ENCODE data around the gene MYOG. TPM values are rescaled to one million over a fixed set of nuclear protein-coding genes. Genes with fewer than 3 reads are reported as not detected.

MYOG gene
- not detected for total RNA-seq

- H3K9me3 Mint-ChIP-seq: no peaks in the 10 kb centered on the region
- no peak within 1 kb of the TSS for H3K27ac Mint-ChIP-seq
- no peak within 1 kb of the TSS for H3K4me3 Mint-ChIP-seq
- peaks cover 0 to 3% of the 10 kb centered on the region in 2 donors for H3K4me1 Mint-ChIP-seq (ENCODE audit: low read depth in 2 of 2)
- peaks cover 15 to 20% of the 10 kb centered on the region in 2 donors for H3K27me3 Mint-ChIP-seq
- H3K36me3 Mint-ChIP-seq: no peaks in the 10 kb centered on the region
- DNase-seq (ENCODE audit: low spot score) (peak; percentile 59), ATAC-seq (no peak)
These were observed at the start of gene MYOG for GRCh38 chr1:203085528-203086406. Gene MYOG, minus strand, starts transcription at chr1:203086012. Its CDS starts 51 bp downstream, at chr1:203085961.

DNA sequence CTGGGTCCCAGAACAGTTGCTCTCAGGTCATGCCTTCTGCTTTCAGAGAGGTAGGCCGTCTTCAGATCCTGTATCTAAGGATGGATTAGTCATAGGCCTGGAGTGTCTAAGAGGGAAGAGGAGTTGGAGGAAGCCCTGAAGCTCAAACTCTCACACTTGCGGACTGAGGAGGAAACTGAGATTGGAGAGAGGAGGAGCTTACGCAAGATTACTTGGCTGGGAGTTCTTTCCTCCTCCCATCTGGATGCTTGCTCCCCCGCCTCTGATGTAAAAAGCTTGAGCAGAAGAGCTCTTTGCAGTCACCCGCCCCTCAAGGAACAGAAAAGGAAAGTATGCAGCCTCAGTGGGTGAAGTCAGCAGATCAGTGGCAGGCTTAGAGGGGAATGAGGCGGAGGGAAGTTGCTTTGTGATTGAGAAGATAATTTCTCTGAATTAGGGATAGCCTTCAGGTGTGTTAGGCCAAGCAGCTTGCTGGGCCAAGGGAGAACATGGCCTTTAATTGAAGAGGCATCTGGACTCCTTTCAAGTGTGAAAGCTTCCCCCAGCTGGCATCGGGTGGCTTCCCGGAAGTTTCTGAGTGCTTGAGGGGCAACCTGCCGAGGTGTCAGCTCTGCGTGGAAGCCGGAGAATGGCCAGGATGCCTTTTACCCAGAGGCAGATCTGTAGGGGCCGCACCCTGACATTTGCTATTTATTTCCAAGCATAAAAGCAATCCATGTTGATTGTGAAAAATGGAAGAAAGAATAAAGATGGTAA is 48.3 kb upstream of the MYOG start:
- Mint-ChIP-seq H3K27me3 (peaks cover 14 to 17% of the 10 kb centered on the region in 2 donors), H3K36me3 (no peaks in the 10 kb centered on the region), H3K9me3 (no peaks in the 10 kb centered on the region), H3K4me1 (ENCODE audit: low read depth in 2 of 2) (peaks cover 4 to 6% of the 10 kb centered on the region in 2 donors), H3K4me3 (no peak overlapping the region), H3K27ac (no peak overlapping the region)
- ATAC-seq (no peak), DNase-seq (ENCODE audit: low spot score) (no peak)

- Mint-ChIP-seq H3K4me3 (no peak overlapping the region), H3K4me1 (ENCODE audit: low read depth in 2 of 2) (peaks cover 4 to 12% of the 10 kb centered on the region in 2 donors), H3K36me3 (no peaks in the 10 kb centered on the region), H3K27me3 (peaks cover 23 to 25% of the 10 kb centered on the region in 2 donors), H3K27ac (no peak overlapping the region), H3K9me3 (no peaks in the 10 kb centered on the region)
- DNase-seq (ENCODE audit: low spot score) (no peak), ATAC-seq (no peak)
These were observed 45.9 kb upstream of the MYOG start for GRCh38 chr1:203131548-203132200.

GRCh38 chr1:203130358-203130985 is 44.7 kb upstream of the MYOG start:
- DNase-seq (ENCODE audit: low spot score): no peak
- H3K27me3 Mint-ChIP-seq: peaks cover 33% of the 10 kb centered on the region in 2 donors
- H3K4me1 Mint-ChIP-seq (ENCODE audit: low read depth in 2 of 2): peaks cover 0 to 9% of the 10 kb centered on the region in 2 donors
- no peak for ATAC-seq
- no peaks in the 10 kb centered on the region for H3K9me3 Mint-ChIP-seq
- no peak overlapping the region for H3K4me3 Mint-ChIP-seq
- no peak overlapping the region for H3K27ac Mint-ChIP-seq
- H3K36me3 Mint-ChIP-seq: no peaks in the 10 kb centered on the region

DNA sequence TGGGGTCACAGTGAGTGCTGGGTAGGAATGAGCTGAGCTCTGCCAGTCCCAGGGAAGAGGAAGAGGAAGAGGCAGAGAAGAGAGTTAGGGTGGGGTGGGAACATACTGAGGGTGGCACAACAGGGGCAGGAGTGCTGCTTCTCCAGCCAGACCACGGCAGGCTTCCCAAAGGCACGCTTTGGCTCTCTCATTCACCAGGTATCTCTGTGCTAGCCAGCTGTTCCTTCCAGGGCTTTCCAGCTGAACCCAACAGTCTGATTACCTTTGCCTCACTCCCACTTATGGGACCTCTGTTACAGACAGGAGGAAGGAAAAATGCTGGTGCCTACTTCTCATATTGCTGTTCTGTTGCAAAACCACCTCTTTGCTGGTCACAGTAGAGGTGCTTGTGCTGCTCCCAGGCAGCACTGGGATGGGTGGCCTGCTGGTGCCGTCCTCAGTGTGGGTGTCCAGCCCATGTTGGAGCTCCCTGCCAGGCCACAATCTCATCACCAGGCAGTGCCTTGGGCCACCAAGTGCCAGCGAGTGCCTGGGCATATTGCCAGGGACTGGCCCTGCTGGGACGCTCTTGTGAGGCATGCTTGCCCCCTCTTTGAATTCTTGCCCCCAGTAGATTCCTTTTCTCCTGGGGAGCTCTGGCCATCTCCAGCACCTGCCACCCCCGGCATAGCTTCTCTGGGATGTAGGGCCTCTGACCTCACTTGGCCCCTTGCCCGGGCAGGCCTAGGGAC is 43.9 kb upstream of the MYOG start:
- no peak for DNase-seq (ENCODE audit: low spot score)

GRCh38 chr1:203128716-203129500 is 43.1 kb upstream of the MYOG start:
- Mint-ChIP-seq H3K4me3 (no peak overlapping the region), H3K9me3 (no peaks in the 10 kb centered on the region), H3K4me1 (ENCODE audit: low read depth in 2 of 2) (peaks cover 0 to 9% of the 10 kb centered on the region in 2 donors), H3K27me3 (peaks cover 41 to 45% of the 10 kb centered on the region in 2 donors), H3K36me3 (no peaks in the 10 kb centered on the region), H3K27ac (no peak overlapping the region)
- DNase-seq (ENCODE audit: low spot score) (no peak), ATAC-seq (no peak)

More for the DNA sequence above, 43.9 kb upstream of the MYOG start:
- peaks cover 36 to 39% of the 10 kb centered on the region in 2 donors for H3K27me3 Mint-ChIP-seq
- ATAC-seq: no peak
- no peak overlapping the region for H3K4me3 Mint-ChIP-seq
- H3K4me1 Mint-ChIP-seq (ENCODE audit: low read depth in 2 of 2): peaks cover 0 to 9% of the 10 kb centered on the region in 2 donors
- H3K9me3 Mint-ChIP-seq: no peaks in the 10 kb centered on the region
- H3K36me3 Mint-ChIP-seq: no peaks in the 10 kb centered on the region
- no peak overlapping the region for H3K27ac Mint-ChIP-seq

GRCh38 chr1:203128431-203128715 is 42.6 kb upstream of the MYOG start:
- H3K4me3 Mint-ChIP-seq: no peak overlapping the region
- no peak for DNase-seq (ENCODE audit: low spot score)
- H3K27me3 Mint-ChIP-seq: peaks cover 45 to 50% of the 10 kb centered on the region in 2 donors

DNA sequence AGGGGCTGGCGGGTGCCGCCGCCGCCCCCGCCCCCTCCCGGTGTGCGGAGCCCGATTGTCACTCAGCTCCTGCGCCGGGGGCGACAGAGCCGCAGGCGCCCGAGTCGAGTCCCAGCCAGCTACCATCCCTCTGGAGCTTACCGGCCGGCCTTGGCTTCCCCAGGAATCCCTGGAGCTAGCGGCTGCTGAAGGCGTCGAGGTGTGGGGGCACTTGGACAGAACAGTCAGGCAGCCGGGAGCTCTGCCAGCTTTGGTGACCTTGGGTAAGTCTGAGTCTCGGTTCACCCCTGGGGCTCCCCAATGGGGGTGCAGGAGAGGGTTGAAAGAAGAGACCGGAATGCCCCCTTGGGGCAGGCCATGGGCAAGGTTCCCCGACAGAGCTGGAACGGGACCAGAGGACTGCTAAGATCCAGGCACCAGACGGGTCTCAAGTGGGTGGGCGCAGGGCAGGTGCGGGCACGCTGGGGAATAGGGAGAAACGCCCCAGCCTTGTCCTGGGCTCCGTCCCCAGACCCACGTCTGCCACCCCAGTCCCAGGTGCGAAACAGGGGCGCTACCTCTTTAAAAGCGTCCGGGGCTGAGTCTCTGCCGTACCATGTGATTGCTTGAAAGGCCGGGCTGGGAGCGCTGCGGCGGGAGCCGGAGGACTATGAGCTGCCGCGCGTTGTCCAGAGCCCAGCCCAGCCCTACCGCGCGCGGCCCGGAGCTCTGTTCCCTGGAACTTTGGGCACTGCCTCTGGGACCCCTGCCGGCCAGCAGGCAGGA is 42.0 kb upstream of the MYOG start, which contains the start of gene ADORA1:
ADORA1 (plus strand) TSS at position 61 of the 765 bp plus-strand sequence. CDS start 1,116 bp downstream, outside the sequence.
- Mint-ChIP-seq H3K9me3 (no peaks in the 10 kb centered on the region), H3K36me3 (no peaks in the 10 kb centered on the region), H3K27me3 (peaks cover 45 to 50% of the 10 kb centered on the region in 2 donors), H3K27ac (no peak within 1 kb of the TSS), H3K4me1 (ENCODE audit: low read depth in 2 of 2) (peaks cover 0 to 9% of the 10 kb centered on the region in 2 donors), H3K4me3 (no peak within 1 kb of the TSS)
- ATAC-seq: no peak
- no peak for DNase-seq (ENCODE audit: low spot score)

More at GRCh38 chr1:203128431-203128715, 42.6 kb upstream of the MYOG start:
- H3K4me1 Mint-ChIP-seq (ENCODE audit: low read depth in 2 of 2): peaks cover 0 to 9% of the 10 kb centered on the region in 2 donors
- H3K9me3 Mint-ChIP-seq: no peaks in the 10 kb centered on the region
- no peak for ATAC-seq
- H3K27ac Mint-ChIP-seq: no peak overlapping the region
- no peaks in the 10 kb centered on the region for H3K36me3 Mint-ChIP-seq

- Mint-ChIP-seq H3K4me1 (ENCODE audit: low read depth in 2 of 2) (peaks cover 0 to 9% of the 10 kb centered on the region in 2 donors), H3K36me3 (no peaks in the 10 kb centered on the region), H3K4me3 (no peak overlapping the region), H3K27me3 (peaks cover 47 to 50% of the 10 kb centered on the region in 2 donors), H3K27ac (no peak overlapping the region), H3K9me3 (no peaks in the 10 kb centered on the region)
- no peak for DNase-seq (ENCODE audit: low spot score)
- ATAC-seq: no peak
These were observed 41.3 kb upstream of the MYOG start for GRCh38 chr1:203126866-203127665.

- H3K27me3 Mint-ChIP-seq: peaks cover 52 to 58% of the 10 kb centered on the region in 2 donors
- H3K36me3 Mint-ChIP-seq: no peaks in the 10 kb centered on the region
- H3K27ac Mint-ChIP-seq: no peak overlapping the region
- H3K9me3 Mint-ChIP-seq: no peaks in the 10 kb centered on the region
- ATAC-seq: no peak
- no peak overlapping the region for H3K4me3 Mint-ChIP-seq
- H3K4me1 Mint-ChIP-seq (ENCODE audit: low read depth in 2 of 2): peaks cover 6 to 16% of the 10 kb centered on the region in 2 donors
- DNase-seq (ENCODE audit: low spot score): no peak
These were observed 40.5 kb upstream of the MYOG start for GRCh38 chr1:203126151-203126865.
